LNCaP clone FGC (cell line): ENCODE data around the gene ARID5B.

Experiments used
- DNase-seq: peaks from one replicate; pipeline ENCODE4 v3.0.0-alpha.2; 2011; ENCODE audit warnings: low read depth
- H3K4me3 ChIP-seq: 2 replicates; pipeline ENCODE4 v1.5.1; 2011; ENCODE audit warnings: mild to moderate bottlenecking, low read depth, low read length, control low read depth
- TF ChIP-seq, protein P1 (sequence below): IDR thresholded peaks from 2 replicates; pipeline ENCODE4 v1.5.1; 2012; ENCODE audit warnings: mild to moderate bottlenecking; ENCODE audit not compliant: control insufficient read depth, insufficient read depth; ENCODE audit errors: extremely low read depth

Gene ARID5B

DNA sequence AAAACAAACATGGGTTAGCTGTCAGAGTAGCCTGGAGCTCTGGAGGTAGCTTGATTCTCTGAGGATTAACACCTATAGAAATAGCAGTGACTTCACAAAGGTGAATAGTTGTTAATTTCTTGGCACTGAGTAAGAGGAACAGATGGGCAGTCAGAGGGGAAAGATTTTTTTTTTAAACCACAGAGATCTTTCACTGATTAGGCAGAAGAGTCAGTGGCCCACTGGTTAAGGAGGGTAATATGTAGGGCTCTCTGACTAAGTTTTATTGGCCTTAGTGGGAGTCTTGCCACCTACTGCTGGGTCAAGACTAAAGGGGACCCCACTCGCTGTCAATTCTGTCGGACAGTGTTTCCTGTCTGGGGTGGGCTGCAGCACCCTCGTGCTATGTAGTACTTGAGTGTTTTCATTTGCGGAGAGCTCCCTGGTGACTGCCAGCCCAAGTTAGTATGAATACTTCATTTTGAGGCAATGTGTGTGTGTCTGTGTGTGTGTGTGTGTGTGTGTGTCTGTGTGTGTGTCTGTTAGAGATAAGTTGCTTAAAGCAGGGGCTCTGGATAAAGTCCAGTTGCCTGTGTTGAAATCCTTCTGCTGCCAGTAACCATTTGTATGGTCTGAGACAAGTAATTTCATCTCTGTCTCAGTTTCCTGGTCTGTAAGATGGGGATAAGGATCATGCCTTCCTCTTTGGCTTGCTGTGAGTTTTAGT is 145.2 kb downstream of the ARID5B start:
- no peak overlapping the region for H3K4me3 ChIP-seq
- DNase-seq: no peak
- TF ChIP-seq, protein P1, sequence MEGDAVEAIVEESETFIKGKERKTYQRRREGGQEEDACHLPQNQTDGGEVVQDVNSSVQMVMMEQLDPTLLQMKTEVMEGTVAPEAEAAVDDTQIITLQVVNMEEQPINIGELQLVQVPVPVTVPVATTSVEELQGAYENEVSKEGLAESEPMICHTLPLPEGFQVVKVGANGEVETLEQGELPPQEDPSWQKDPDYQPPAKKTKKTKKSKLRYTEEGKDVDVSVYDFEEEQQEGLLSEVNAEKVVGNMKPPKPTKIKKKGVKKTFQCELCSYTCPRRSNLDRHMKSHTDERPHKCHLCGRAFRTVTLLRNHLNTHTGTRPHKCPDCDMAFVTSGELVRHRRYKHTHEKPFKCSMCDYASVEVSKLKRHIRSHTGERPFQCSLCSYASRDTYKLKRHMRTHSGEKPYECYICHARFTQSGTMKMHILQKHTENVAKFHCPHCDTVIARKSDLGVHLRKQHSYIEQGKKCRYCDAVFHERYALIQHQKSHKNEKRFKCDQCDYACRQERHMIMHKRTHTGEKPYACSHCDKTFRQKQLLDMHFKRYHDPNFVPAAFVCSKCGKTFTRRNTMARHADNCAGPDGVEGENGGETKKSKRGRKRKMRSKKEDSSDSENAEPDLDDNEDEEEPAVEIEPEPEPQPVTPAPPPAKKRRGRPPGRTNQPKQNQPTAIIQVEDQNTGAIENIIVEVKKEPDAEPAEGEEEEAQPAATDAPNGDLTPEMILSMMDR: no peak

DNA sequence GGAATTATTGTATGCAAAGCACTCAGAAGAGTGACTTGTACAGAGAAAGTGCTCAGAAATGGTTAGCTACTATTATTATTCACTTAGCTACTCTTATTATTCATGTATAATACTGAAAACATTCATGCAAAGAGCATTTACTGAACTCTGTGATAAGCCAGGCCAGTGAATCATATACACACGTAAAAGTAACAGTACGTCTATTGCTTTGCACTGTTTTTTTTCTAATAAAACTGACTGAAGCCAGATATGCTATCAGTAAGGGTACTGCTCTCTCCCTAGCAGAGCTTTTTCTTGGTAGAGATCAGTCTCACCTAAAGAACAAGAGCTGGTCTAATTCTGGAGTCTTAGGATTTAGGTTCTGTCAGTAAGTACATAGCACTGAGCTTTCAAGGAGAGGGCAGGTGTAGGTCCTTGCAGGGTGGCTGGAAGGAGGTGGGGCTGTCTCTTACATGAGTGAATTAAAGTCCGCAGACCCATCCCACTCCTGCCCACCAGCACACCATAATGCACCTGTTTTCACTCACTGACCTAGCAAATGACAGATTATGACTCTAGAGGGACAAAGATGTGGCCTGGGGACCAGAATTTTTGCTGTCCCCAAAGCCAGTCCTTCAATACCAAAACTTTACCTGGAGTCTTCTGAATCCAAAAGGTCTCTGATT is 145.9 kb downstream of the ARID5B start:
- TF ChIP-seq, protein P1: no peak
- DNase-seq: no peak
- H3K4me3 ChIP-seq: no peak overlapping the region

DNA sequence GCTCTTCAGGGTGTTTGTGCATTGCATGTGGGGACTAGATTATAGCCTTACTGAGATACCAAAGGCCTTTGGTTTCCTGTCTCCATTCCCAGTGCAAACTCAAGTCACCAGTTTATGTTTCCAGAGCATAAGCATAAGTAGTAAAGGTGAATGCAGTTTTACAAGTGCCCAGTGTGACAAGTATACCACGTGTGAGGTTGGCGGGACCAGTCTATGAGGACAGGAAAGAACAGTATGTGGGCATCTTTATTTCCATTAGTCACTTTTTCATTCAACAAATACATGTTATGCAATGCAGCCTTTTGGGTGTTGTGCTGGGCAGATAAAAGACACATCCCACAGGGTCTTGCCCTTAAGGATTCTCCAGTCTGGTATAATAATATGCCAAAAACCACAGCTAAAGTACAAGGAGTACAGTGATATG is 146.5 kb downstream of the ARID5B start:
- DNase-seq: no peak
- no peak overlapping the region for H3K4me3 ChIP-seq
- TF ChIP-seq, protein P1: no peak

DNA sequence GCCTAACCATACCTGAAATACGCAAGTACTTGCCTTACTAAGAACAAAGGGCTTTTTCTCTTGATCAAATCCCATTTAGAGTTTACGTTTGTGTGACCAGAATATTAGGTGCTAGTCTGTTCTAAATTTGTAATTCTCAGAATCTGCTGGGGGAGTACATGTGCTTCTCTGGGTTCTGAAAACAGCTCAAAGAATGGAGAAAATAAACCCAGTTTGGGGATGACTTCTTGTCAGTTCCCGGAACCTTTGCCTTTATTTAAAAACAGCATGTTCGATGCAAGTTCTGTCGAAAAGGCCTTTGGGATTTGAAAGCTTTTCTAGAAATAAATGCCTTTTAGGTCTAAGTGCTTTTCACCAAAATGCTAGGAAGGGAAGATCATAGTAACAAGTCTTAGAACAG is 147.0 kb downstream of the ARID5B start:
- DNase-seq: no peak
- TF ChIP-seq, protein P1: no peak
- H3K4me3 ChIP-seq: no peak overlapping the region

DNA sequence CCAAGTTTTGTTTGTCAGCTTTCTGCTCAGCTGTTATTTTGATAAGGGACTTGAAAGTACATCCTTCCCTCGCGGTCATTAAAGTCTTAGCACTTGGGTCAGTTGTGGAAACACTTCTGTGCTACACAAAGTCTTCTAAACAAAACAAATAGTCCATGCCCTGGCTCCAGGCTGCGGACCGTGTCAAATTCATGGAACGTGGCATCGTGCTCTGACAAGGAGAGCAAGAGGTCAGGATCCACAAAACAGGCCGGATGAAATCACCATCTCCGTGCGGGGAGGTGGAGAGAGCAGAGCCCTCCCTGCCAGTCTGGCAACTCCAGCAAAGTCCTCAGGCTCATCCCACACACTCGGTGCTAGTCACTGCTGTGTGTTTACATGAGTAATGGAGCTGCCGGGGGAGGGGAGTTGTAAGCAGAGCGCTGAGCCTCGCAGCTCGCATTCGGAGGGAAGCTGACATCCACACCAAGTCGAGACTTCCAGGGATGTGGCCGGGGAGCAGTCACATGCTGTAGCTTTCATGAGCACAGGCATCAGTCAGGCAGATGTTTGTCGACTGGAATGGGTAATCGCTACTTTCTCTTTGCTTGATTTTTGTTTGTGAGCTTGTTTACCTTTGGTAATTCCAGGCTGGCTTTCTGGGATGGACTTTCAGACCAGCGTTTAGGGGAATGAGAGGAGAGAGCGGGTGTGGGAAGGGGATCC is 147.6 kb downstream of the ARID5B start:
- peak; percentile 46 for DNase-seq
- peak overlapping the region; percentile 16; the same call in 1 of the 2 replicates for H3K4me3 ChIP-seq
- TF ChIP-seq, protein P1: no peak

DNA sequence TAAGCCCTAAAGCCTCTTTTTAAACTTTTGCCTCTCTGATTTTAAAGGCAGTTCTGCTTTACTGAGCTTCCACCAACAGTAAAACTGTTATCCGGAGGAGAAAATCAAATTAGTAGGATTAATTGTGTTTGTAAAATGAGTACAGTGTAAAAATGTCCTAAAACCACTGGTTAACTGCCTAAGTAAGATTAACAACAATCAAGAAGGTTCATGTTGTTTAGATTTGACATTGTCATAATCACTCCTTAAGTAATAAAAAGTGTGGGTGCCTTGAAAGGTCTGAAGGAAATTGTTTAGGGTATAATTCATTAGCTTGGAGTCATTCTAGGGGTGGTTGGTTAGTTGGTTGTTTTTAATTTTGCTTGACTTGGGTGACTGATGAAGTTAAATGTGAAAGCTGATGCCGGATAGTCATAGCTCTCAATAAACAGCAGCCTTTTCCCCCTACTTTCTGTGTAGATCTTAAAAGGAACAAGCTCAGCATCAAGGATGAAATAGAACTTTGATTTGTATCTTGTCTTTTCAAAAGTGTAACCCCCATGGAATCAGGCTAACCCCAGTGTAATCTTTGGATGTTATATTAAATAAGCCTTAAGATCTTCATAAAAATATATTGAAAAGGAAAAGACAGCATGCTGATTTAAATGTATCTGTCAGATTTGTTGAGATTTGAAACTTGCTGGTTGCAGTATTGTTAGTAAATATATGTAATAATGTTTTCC is 148.3 kb downstream of the ARID5B start:
- no peak for DNase-seq
- TF ChIP-seq, protein P1: no peak
- H3K4me3 ChIP-seq: 0 out of 2 replicates have a peak overlapping the region, but pooled peaks have one; percentile 16
